Smooth muscle cell of the brain vasculature (primary cell): ENCODE results near the gene GGT1.
"Not testable (repeated sequence)": the region's sequence is repeated elsewhere in the genome, so short reads cannot be mapped to it uniquely, and the experiment has no call there.

ENCODE experiments used
- DNase-seq: peaks from one replicate; pipeline ENCODE4 v3.0.0-alpha.2; 2012; ENCODE audit warnings: low read depth, low spot score

GGT1 gene

DNA sequence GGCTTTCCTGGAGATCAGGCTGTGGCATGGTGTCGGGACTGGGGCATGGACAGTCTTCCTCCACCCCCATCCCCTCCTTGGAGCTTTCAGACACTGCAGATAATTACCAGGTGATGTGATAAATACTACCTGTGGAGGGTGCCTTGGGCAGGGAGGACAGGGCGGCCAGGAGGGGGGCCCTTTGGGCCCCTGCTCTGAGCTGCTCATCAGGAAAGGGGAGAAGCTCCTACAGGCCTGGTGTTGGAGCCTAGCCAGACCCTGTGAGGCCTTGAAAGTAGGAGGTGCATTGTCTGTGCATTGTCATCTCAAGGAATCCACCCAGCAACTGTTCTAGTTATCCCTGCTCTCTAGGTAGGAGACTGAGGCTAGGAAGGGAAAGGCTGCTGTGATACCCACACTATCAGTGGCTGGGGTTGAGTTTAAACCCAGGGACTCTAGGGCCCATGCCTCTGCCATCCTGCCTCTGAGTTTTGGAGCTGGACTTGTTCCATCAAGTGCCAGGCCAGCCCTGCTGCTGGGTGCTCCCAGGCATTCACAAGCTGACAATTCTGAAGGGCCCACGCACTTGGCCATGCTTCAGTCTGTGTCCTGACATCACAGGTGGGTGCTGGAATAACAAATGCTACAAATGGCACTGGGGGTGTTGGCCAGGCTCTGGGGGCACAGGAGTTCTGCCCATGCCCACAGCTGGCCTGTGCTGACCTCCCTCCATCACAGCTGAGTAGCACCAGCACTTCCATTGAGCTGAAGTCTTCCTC, 2.9 kb upstream of the GGT1 start:
- not testable (repeated sequence) for DNase-seq

DNA sequence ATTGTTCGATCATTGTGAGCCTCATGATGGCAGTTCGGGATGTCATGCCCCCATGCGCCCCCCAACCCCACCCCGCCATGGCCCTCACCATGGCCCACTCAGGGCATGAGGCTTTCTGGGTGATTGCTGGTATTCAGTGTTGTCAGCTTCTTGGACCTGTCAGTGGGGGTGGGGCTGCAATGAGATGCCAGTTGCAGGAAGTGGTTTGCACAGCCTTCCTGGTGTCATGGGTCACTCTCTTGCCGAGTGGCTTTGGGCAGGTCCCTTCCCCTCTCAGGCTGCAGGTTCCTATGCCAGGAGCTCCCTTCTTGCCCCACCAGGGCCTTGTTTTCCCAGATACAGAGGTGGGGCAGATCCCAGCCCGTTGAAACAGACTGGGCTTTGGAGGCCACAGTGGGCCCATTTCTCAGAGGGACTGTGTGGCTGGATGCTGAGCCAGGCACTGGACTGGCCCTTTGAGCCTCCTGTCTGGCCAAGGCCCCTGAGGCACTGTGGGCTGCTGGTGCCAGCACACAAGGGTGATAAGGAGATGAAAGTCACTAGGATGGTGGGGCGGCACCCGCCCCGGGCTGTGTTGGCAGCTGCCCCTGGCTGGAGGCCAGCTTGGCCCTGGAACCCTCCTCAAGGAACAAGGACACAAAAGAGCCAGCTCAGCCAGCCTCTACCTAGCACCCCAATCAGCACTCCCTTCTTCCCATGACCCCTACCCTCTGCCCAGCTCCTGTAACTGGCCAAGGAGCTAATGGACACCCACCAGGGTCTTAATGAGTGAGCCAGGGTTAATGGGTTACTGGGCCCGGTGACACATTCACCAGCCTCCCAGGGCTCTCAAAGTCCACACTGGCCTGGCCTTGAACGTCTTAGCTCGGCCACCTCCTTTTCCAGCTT, 1.5 kb upstream of the GGT1 start:
- no peak for DNase-seq

DNA sequence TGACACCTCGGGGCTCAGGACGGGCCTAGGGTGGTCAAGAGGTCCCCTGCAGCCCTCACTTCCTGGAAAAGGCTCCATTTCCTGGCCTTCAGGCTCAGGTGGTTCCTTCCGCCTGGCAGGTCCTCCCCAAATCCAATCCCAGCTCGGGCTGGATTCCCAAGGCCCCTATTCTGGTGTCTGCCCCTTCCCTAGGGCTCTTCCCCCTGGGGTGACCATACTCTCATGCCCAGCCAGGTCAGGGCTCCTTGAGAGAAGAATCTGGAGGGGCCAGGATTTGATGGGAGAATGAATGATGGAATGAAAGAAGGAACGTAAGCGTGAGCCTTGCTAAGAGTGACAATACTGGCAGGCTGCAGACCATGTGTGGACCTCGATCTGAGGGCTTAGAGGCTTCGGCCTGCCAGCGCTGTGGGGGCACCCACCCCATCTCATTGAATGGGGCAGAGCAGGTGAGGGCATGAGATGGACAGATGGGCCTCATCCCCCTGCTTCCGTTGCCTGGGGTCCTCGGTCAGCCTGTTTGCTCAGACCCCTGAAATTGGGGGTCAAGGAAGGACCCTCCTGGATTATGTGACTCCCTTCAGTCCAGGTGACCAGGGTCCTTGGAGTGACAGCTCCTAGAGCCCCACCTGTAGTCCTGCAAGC, 766 bp upstream of the GGT1 start:
- DNase-seq = not testable (repeated sequence)

DNA sequence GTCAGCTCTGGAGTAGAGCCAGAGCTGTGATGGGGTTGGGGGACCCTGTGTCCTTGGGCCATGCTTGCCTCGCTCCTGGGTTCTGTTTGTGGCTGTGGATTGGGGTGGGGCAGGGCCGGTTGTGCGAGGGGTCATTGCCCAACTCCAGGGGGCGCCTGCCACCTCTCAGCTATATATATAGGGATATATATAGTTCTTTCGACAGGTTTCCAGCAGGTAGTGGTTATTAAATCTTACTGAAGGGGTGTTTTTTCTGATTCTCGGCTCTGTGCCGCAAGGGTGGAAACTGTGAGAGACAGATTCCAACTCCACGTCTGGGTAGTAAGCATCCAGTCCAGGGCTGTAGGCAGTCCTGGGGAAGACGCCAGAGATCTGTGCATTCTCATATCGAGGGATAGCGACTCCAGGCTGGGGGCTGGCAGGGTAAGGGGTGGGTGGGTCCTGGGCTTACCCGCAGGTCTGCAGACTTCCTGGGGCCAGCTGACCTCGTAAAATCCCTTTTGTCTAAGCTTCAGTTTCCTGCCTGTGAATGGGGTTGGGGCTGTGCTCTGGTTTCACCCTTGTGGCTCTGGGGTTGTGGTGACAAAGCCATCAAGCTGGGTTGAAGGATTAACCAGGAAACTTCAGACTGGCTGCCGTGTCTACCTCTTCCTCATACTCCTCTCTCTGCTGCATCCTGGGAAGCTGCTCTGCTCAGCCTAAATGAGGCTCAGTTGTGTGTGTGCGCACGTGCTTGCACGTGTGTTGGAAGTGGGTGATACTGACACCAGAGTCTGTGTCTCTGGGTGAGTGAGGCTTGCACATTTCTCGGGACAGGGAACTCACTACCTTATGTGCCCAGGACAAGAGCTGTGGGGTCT, 1.0 kb downstream of the GGT1 start:
- DNase-seq = not testable (repeated sequence)

DNA sequence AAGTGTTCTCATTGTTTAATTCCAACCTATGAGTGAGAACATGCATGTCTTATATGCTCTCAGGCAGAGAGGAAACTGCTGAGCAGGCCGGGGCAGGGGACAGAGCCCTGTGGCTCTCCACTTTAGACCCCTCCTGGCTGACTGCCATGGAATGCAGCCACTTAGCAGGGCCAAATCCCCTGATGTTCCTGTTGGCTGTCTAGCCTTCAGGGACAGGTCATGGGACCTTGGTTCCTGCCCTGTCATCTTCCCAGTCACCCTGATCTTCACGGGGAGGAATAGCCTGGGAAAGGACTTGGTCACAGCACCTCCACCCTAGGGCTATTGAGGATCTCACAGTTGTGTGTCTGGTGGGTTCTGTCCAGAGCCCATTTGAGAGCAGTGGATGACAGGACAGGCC, 3.3 kb downstream of the GGT1 start:
- not testable (repeated sequence) for DNase-seq

DNA sequence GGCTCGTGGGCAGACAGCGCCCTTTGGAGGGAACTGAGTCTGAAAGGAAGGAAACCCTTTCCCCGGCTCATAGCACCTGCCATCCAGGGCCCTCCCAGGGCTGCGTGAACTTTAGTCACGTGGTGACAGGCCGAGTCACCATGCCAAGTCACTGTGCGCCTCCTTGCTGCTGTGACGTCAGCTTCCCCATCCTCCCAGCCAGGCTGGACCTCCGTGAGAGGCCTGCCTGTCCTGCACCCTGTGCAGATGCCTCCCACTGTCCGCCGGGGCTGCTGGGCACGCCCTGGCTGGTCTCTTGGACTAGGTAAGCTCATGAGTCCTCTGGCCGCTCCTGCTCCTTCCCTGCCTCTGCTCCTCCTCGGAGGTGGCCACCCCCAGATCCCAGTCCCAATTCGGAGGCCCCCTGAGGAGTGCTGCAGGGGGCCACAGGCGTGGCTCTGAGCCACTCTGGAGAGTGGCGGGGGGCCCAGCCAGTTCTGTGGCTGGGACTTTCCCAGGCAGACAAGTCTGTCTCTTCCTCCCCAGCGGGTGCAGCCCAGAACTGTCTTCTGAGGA, 4.5 kb downstream of the GGT1 start:
- not testable (repeated sequence) for DNase-seq

DNA sequence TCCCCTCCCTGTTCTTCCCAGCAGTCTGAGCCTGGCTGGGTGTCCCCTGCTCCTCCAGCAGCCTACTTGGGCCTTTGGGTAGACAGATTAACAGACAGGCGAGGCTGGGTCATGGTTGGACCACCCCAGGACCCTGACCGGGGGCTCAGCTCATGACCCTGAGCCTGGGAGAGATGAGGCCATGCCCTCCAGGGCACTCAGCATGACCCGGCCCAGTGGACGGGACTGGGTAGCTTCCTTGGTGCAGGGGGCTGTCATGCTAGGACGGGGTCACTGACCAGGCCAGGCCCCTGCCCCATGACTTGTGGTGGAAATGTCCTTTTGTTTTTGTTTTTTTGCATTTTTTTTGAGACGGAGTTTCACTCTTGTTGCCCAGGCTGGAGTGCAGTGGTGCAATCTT, 5.3 kb downstream of the GGT1 start:
- DNase-seq = not testable (repeated sequence)

DNA sequence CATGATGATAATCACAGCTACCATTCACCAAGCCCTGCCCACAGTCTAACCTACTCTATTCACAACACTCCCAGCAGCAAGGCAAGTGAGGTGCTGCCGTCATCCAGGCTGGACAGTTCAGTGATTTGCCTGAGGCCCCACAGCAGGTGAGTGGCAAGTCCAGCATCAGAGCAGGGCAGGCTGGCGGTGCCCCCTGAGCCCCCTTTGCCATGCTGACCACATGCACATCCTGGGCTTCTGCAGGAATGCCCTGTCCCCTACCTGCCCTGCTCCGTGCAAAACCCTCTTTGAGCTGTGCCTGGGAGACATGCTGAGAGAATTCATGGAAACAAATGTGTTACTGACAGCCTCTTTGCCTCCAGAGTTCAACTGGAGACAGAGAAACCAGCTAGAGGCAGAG, 6.9 kb downstream of the GGT1 start:
- not testable (repeated sequence) for DNase-seq

DNA sequence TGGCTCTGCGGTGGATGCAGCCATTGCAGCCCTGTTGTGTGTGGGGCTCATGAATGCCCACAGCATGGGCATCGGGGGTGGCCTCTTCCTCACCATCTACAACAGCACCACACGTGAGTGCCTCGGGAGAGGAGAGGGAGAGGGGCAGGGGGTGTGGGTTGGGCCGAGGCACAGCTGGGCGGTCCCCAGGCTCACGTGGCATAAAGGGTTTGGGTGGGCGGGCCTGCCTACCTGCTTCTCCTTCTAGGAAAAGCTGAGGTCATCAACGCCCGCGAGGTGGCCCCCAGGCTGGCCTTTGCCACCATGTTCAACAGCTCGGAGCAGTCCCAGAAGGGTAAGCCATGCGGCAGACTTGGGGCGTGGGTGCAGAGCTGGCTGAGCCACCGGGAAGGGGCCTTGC, 11.8 kb downstream of the GGT1 start:
- DNase-seq = not testable (repeated sequence)

DNA sequence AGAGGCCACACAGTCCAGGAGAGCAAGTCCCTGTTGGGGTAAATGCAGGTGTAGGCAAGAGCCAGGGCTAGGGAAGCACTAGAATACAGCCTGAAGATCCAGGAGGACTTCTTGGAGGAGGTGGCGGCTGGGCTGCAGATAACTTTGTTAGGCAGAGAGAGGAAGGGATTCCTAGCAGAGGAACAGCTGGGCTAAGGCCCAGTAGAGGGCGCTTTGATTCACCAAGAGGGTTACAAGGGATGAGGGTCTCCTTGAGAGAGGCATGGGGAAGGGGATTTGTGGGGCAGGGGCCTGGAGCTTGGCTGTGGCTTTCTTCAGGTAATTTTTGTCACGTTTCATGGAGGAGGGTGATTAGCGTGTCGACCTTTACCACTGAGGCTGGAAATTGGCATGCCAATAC, 18.3 kb downstream of the GGT1 start:
- not testable (repeated sequence) for DNase-seq

DNA sequence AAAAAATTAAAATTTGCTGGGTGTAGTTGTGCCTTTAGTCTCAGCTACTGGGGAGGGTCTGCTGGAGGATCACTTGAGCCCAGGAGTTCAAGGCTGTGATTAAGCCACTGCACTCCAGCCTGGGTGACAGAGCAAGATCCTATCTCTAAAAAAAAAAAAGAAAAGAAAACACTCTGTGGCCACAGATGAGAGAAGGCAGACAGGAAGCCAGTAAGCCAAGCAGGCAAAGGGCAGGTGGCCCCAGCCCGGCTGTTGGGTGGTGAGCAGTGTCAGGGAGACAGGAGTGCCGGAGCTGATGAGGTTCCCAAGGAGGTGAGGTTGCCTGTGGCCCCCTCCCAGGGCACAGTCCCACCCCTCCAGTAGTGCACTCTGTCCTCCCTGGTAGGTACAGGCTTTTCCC, 19.6 kb downstream of the GGT1 start:
- not testable (repeated sequence) for DNase-seq

DNA sequence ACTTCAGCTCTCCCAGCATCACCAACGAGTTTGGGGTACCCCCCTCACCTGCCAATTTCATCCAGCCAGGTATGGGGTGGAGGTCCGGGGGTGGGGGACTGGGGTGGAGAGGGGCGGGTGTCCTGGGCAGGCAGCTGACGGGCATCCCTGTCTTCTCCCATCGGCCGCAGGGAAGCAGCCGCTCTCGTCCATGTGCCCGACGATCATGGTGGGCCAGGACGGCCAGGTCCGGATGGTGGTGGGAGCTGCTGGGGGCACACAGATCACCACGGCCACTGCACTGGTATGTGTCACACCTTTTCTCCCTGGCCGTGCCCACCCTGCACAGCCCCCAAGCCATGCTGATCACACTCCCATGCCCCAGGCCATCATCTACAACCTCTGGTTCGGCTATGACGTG, 24.9 kb downstream of the GGT1 start:
- DNase-seq = not testable (repeated sequence)

DNA sequence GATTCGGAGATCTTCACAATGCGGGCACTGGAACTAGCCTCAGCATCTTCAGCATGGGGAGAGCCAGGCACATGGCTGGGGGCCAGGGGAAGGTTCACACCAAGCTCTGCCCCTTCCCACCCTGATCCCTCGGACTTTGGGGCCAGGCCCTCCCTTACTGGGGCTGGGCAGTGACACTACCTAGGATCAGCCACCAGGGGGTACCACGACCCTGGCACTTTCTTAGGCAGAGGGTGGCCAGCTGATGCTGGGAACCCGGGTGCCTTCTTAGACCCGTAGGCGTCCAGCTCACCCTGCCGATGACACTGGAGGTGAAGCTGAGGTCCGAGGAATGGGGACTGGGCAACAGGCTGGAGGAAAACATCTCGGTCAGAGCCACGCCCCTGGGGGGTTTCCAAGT, 26.1 kb downstream of the GGT1 start:
- not testable (repeated sequence) for DNase-seq

DNA sequence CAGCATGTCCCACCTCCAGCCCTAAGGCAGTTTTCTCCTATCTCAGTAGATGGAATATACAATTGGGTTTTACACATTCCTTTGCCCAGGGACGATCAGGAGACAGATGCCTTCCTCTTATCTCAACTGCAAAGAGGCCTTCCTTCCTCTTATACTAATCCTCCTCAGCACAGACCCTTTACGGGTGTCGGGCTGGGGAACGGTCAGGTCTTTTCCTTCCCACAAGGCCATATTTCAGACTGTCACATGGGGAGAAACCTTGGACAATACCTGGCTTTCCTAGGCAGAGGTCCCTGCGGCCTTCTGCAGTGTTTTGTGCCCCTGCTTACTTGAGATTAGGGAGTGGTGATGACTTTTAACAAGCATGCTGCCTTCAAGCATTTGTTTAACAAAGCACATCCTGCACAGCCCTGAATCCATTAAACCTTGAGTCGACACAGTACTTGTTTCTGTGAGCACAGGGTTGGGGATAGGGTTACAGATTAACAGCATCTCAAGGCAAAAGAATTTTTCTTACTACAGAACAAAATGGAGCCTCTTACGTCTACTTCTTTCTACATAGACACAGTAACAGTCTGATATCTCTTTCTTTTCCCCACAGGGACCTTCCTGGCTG, 27.9 kb downstream of the GGT1 start:
- DNase-seq = not testable (repeated sequence)

DNA sequence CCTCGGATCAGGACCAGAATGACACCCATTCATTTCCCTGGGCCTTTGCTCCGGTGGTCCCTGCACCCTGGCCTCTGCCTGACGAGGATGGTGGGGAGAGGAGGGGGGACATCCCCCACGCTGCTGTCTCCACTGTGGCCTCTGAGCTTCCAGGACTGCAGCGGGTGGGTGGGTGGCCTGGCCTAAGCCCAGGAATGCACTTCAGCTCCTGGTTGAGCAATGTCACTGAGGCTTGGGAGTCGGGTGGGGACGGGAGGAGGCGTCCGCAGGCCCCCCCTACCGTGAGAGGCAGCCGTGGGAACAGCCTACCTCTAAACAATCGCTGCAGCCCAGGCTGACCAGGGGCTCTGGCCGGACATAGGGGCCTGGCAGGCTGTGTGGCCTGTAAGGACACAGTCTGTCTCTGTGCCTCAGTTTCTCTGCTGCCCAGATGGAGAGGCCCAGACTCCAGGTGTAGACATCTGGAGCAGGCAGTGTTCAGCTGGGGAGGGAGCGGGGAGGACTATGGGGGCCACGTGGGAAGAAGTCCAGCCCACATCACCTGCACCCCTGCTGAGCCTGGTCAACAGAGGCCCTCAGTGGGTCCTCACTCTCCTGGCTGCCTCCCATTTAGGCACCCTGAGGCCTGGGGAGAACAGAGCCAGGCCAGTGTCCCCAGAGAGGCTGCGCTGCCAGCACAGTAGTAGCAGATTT, 28.6 kb downstream of the GGT1 start:
- not testable (repeated sequence) for DNase-seq

DNA sequence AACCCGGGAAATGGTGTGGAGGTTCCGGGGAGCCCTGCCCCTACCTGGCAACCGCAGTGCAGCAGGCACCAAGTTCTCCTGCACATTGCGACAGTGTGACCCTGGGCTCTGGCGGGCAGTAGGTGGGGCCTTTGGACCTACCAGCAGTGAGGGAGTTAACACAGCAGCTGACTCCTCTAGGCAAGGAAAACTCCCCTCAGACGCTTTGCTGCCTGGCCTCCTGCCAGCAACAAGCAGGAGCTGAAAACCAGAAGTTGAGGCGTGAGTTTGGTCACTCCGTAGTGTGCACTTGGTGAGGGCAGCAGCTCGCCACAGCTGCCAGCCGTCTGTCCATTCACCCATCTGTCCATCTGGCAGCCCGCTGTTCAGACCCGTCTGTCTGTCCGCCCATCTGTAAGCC, 29.6 kb downstream of the GGT1 start:
- DNase-seq = not testable (repeated sequence)

DNA sequence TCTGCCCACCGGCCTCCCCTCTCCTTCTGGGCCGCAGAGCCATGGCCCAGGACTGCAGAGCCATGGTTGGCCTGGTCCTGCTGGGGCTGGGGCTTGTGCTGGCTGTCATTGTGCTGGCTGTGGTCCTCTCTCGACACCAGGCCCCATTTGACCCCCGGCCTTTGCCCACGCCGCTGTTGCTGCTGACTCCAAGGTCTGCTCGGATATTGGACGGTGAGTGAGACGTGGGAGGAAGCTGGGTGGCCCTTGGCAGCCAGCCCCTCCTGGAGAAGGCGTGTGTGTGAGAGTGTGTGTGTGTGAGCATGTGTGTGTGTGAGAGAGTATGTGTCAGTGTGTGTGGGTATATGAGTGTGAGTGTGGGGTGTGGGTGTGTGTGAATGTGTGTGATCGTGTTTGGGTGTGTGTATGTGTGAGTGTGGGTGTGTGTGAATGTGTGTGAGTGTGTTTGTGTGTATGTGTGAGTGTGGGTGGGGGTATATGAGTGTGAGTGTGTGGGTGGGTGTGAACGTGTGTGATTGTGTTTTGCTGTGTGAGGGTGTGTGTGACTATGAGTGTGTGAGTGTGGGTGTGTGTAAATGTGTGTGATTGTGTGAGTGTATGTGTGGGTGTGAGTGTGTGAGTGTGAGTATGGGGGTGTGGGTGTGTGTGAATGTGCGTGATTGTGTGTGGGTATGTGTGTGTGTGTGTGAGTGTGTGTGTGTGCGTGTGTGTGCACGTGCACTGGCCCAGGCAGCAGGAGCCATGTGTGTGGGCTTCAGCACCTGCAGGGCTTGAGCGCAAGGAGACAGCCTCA, 30.4 kb downstream of the GGT1 start:
- not testable (repeated sequence) for DNase-seq

DNA sequence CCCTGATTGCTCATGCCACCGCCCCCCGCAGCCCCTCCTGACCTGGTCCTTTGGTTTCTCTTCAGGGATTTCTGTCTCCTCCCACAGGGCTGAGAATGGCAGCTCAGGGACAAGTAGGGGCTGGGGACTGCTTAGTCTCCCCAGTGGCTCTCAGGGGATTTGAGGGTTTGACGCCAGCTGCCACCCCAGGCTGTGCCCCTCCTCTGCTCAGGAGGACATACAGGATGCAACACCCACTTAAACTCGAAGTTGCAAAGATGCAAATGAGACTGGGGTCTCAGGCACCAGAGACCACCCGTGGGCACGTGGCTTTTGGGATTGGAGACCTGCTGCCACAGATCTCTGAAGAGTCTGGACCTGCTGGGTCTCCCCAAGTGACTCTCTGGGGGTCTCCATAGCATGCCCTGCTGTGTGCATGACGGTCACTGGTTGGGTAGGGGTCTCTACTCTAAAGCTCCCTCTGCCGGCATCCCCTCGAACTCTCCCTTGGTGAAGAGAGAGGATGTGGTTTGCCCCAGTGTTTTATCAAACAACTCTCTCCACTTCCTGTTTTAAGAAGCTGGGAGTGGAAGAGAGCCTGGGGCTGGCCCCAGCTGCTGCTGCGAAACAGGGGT, 31.9 kb downstream of the GGT1 start:
- not testable (repeated sequence) for DNase-seq

DNA sequence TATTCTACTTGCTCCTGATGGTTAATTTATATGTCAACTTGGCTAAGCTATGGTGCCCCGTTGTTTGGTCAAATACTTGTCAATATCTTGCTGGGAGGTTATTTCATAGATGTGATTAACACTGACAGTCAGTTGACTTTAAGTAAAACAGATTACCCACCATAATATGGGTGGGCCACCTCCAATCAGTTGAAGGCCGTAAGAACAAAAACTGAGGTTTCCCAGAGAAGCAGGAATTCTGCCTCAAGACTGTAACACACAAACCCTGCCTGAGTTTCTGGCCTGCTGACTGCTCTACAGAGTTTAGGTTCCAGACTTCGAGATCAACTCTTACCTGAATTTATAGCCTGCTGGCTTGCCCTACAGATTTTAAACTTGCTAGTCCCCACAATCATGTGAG, 33.5 kb downstream of the GGT1 start:
- not testable (repeated sequence) for DNase-seq
